GM18519 (cell line): Measurements from ENCODE around the gene ARL4A.

ENCODE experiments used
- ATAC-seq: cut with Tn5 transposase; IDR thresholded peaks from one replicate; pipeline ENCODE4 v1.9.1; 2021; ENCODE audit warnings: mild to moderate bottlenecking, moderate library complexity; ENCODE audit not compliant: unreplicated experiment, low FRiP score

Gene ARL4A

DNA sequence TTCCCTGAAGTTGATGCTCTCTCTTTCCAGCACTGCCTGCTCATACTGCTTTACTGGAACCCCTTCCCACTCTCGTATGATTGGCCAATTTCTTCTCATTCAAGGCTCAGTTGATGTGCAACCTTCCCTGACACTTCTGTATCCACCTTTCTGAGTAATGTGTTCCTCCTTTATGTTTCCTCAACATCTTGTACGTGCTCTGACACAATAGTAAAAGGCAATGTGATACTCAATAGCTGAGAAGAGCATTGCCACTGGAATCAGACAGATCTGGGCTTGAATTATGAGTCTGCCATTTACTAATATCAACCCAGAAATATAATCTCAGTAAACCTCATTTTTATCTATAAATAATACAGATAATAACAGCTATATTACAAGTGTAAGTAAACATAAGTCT lies 34.7 kb downstream of the ARL4A start:
- no peak for ATAC-seq

DNA sequence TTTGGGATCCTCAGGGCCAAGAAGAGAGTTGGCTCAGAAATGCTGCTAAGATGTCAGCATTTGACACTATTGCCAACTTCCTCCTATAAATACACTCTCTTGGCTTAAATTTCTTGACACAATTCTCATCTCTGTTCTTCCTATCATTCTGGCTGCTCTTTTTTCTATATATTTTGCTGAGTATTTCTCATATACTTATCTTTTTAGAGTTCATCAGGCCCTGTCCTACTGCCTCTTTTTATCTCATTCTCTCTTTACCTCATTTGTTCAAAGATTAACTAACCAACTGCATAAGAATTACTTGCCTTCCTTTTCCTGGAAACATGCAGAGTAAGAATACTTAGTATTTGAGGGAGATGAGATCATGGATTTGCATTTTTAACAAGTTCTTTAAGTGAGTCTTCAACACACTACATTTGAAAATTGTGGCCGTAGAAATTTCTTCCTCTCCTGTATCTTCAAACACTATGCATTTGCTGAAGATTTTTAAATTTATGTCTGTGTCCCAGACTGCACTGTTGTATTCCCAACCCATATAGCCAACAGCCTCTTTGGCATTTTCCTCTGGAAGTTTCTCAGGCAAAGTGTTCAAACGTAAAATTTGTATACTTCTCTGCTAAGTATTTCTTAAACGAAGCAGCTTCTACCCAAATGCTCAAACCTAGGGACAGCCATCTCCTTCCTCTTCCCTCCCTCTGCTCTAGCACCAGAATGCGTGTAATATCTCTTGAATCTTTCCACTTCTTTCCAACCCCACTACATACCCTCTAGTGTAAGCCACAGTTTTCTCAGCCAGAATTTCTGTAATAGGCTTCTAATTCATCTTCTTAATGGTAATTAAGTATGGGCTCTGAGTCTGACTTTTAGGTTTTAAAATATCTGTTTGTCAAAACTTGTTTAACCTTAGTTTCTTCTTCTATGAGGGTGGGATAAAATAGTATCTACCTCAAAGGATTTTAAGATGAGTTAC lies 35.5 kb downstream of the ARL4A start:
- no peak for ATAC-seq

DNA sequence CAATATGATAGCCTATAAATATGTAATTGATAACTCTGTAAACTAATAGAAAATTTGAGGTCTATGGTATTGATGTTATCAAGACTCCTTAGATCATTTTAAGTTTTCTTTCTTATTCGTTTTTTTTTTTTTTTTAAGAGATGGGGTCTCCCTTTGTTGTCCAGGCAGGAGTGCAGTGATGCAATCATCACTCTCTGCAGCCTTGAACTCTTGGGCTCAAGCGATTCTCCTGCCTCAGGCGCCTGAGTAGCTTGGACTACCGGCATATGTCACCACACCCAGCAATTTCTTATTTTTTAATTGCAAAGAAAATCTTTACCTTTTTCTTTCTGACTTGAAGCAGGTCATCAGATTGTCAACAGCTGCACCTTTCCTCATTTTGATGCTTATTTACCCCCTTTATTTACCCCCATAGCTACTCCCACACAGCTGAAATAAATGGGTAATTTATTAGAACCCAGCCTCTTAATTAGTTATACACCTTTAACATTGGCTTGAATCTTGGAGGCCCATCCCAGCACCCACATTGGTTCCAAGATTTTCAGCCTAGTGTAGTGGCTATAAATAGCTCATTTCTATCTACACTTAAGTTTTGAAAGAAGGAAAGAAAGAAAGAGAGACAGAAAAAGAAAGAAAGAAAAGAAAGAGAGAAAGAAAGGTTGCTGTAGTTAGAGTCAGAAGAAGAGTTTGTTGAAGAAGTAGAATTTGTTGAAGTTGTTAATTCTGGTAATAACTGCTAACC lies 38.3 kb downstream of the ARL4A start:
- no peak for ATAC-seq

DNA sequence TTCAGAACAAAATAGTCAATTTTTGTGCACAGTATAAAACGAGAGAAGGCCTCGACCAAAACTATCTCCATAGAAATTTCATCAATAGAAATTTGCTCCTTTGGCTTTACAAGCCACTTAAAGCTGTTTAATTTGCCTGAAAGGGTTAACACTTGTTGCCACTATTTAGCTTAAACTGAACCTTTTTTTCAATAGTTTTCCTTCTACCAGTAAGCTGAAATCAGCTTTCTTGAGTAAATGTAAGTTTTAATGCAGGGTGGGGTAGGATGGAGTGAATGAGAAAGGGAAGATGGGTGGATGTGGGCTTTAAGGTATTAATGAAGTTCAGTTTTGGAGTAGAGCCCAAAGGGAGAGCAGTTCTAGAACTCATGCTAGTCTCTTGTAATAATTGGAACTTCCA lies 39.5 kb downstream of the ARL4A start:
- no peak for ATAC-seq

DNA sequence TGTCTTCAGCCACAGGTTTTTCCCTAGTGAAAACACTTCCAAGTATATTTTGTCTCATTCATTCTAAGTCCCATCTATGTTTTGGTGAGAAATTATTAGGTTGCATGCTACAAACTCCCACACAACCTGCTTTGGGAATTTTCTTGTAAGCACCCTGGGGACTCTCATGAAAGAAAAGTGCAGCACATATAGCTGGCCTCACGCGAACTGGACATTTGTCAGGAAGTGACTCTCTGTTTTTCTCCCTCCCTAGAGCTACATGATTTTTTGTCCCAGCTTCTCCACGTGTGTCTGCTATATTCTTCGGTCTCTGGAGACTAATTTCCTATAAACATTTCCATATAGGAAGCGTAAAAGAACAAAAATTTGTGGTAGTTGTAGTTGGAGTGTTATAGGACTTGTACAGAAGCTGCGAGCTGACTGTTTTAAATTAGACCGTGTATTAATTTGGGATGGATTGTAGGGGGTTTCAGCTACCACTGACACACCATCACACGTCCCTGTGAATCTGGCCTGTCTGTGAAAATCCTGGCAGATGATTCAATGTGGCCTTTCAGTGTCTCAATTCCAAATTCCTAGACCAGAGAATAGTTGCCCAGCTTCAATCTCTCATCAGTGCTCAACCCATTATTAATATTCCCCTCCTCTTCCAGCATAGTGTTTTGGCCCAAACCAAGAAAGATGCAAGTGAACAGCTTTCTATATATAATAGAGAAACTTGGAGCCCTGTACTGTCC lies 40.2 kb downstream of the ARL4A start:
- no peak for ATAC-seq

DNA sequence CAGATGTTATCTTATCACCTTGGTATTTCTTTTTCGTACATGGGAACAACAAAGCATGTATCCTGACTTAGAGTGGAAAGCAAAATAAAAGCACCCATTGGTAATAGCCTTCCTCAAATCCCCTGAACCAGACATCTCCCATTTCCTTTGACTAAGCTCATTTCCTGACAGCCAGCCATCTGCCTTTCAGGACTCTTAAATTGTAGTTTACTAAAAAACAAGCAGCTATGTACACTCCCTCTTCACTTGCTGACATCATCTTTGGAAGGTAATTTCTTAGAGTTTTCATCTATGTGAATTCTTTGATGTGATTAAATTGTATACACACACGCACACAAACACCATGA lies 40.7 kb downstream of the ARL4A start:
- no peak for ATAC-seq

DNA sequence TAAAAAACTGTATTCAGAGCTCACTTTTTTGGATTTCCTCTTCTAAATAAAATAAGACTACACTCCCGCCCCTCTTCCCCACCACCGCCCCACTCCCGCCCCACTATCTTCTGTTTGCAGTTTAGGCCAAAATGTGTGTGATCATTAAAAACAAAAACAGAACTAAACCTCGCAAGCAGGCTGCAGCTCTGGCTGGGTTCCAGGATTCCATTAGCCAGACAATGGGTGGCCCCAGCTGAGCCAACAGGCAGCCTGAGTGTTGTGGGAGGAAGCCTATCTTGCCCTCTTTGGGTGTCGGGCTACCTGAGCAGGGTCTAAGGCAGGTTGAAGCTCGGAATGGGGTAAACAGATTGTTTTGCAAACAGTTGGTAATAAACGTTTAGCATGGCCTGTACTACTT lies 41.7 kb downstream of the ARL4A start:
- no peak for ATAC-seq

DNA sequence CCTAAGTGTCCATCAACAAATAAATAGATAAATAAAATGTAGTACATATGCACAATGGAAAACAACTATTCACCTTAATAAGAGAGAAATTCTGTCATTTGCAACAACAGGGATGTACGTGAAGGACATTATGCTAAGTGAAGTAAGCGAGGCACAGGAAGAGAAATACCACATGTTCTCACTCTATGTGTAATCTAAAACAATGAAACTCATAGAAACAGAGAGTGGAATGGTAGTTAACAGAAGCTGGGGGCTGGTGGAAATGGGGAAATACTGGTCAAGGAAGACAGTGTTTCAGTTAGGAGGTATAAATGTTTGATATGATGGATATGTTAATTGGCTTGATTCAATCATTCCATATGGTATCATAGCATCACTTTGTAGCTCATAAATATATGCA lies 43.1 kb downstream of the ARL4A start:
- ATAC-seq = no peak

DNA sequence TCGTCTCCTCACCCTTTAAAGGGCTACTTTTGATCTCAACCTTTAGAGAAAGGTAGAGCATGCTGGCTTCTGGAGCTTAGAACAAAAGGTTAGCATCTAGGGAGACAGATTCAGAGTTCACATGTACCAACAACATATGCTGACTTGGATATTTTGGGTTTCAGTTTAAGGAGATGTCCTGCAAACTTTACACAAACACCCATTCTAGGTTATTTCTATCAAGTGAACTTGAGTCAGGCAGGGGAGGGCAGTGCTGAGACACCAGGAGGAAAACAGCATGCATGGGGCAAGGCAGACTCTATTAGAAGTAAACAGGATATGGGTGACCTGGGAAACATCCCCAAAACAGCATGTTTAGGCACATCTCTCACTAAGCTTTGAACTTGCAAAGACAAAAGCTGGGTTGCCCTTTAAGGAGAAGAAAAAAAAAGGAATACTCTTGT lies 43.8 kb downstream of the ARL4A start:
- ATAC-seq = no peak

DNA sequence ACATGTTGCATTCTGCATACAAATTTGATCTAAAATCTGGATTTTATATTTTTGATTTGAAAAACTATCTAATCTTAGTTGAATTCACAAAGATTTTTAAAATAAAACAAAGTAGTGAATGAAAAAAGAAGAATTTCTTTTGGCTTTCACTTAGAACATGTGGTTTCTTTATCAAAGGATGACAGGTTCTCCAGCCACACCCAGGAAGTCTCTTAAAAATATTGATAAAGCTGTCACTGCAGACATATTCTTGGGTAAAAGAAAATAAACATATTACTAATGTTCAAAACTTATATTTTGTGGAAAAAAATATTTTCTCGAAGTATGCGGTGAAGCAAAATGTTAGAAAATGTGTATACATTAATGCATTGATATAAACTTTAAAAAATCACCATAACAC lies 44.3 kb downstream of the ARL4A start:
- ATAC-seq = no peak

DNA sequence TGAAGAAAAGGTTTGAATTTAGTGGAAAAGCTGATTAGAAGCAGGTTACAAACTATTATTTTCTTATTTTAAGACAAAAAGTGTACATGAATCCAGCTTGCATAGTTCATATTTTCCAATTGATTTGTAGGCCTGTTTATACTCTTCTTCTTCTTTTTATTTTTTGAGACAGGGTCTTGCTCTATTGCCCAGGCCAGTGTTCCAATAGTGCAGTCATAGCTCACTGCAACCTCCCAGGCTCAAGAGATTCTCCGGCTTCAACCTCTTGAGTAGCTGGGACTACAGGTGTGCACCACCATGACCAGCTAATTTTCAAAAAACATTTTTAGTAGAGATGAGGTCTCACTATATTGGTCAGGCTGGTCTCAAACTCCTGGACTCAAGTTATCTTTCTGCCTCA lies 45.0 kb downstream of the ARL4A start:
- no peak for ATAC-seq

DNA sequence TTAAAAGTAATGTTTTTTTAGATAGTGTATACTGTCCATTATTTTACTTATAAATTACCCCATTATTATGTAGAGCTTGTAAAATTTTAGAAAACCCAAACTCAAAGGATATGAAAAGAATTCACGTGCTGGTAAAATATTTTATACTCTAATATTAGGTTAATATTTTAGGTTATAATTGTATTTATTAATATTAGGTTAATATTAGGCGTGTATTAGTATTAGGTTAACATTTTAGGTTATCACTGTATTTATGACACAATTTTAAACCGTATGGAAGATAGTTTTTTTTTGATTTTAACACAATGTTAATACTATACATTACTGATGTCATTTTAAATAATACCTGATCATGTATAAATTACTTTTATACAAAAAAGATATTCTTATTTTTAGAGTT lies 48.5 kb downstream of the ARL4A start:
- ATAC-seq = no peak

DNA sequence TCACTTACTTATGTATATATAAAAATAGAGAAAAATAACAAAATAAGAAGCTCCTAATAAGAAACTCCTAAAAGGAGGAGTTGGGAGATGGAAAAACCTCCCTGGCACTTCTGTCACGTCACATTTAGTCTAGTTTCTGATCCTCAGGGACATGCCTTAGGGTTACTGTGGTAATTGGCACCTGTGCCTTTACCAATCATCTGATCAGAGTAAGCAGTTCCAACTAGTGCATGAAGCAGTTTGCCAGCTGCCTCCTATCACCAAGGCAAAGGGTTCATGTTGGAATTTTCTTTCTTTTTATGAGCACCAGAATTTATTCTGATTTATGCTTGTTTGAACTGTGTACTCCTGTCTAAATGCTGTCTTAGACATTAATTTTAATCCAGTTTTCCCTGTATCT lies 49.9 kb downstream of the ARL4A start:
- no peak for ATAC-seq

DNA sequence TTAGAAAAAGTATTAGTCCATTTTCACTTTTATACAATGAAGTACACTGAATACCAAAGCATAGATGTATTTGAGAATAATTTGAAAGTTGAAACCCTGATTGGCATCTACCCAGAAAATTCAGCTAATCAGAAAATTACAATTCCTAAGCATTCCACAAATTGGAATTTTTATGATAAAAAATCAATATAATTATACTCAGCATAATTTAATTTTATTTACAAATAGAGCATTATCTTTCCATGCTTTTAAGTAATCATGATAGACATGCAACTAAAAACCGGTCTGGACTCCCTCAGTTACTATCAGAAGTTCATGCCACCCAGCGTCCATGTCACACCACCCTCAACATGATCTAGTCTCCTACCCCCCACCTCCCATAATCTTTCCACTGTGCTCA lies 50.4 kb downstream of the ARL4A start:
- ATAC-seq = no peak

DNA sequence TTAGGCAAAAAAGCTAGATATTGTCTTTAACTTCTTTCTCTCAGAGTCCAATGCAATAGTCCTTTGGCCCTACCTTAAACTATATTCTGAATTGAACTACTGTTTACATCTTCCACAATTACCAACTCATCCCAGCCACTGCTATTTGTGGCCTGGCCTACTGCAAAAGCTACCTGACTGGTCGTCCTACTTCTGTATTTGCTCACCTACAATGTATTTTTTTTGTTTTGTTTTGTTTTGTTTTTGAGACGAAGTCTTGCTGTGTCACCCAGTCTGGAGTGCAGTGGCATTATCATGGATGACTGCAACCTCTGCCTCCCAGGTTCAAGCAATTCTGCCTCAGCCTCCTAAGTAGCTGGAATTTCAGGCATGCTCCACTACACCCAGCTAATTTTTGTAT lies 51.2 kb downstream of the ARL4A start:
- ATAC-seq = no peak
